SK-N-MC (cell line): ENCODE results near the gene HOXD12.
A peak's percentile ranks its signal among the peaks of the same experiment; 100 is the strongest.

ENCODE experiments used
- DNase-seq: peaks from one replicate; pipeline ENCODE4 v3.0.0-alpha.2; 2011; ENCODE audit warnings: low read depth, low spot score
- H3K27ac ChIP-seq: fragments of 200-600 bp; sonication (generic); 2 replicates; pipeline ENCODE4 v1.5.1; 2016; ENCODE audit warnings: mixed run types
- H3K36me3 ChIP-seq: fragments of 200-600 bp; sonication (generic); 2 replicates; pipeline ENCODE4 v1.6.1; 2017; ENCODE audit warnings: antibody characterized with exemption, low read length, mixed read lengths; ENCODE audit not compliant: insufficient read depth
- H3K4me3 ChIP-seq: fragments of 200-600 bp; sonication (generic); 2 replicates; pipeline ENCODE4 v1.5.1; 2016
- H3K9ac ChIP-seq: fragments of 200-600 bp; sonication (generic); 2 replicates; pipeline ENCODE4 v1.8.0; 2017; ENCODE audit warnings: mixed run types, mixed read lengths; ENCODE audit not compliant: insufficient read length
- H3K9me3 ChIP-seq: fragments of 200-600 bp; sonication (generic); 2 replicates; pipeline ENCODE4 v1.6.1; 2017; ENCODE audit warnings: low read depth, mild to moderate bottlenecking, antibody characterized with exemption, low read length, moderate library complexity, mixed read lengths
- EZH2 ChIP-seq: fragments of 200-600 bp; sonication (generic); IDR thresholded peaks from one replicate; pipeline ENCODE4 v1.6.1; 2017; ENCODE audit warnings: antibody characterized with exemption
- FOXP2 ChIP-seq: optimal IDR thresholded peaks from 2 replicates; pipeline ENCODE3; 2011; ENCODE audit warnings: mild to moderate bottlenecking, moderate library complexity; ENCODE audit not compliant: insufficient read depth; ENCODE audit errors: extremely low read length, control extremely low read depth
- POLR2AphosphoS5 ChIP-seq: IDR thresholded peaks from 2 replicates; pipeline ENCODE4 v1.6.1; 2012; ENCODE audit warnings: mild to moderate bottlenecking, low read depth, low read length, borderline replicate concordance

Gene HOXD12

GRCh38 chr2:176135035-176135440 lies 35.4 kb downstream of the HOXD12 start:
- Histone ChIP-seq H3K36me3 (no peaks in the 10 kb centered on the region), H3K9me3 (no peaks in the 10 kb centered on the region), H3K4me3 (peak overlapping the region; percentile 94), H3K9ac (peak overlapping the region; percentile 95), H3K27ac (peak overlapping the region; percentile 88)
- DNase-seq, result no peak
- TF ChIP-seq EZH2, result no peak
- TF ChIP-seq FOXP2, result no peak
- no peak for TF ChIP-seq POLR2AphosphoS5

- DNase-seq, result no peak
- Histone ChIP-seq H3K4me3 (peak overlapping the region; percentile 94), H3K9ac (peak overlapping the region; percentile 95), H3K36me3 (no peaks in the 10 kb centered on the region), H3K9me3 (no peaks in the 10 kb centered on the region), H3K27ac (peak overlapping the region; percentile 88)
- TF ChIP-seq EZH2, result no peak
- TF ChIP-seq POLR2AphosphoS5, result no peak; the same call in none of the 2 replicates
- no peak for TF ChIP-seq FOXP2
Observed at GRCh38 chr2:176136374-176137251, 37.0 kb downstream of the HOXD12 start.

- DNase-seq, result no peak
- Histone ChIP-seq H3K4me3 (peak overlapping the region; percentile 94), H3K9ac (peak overlapping the region; percentile 95), H3K9me3 (no peaks in the 10 kb centered on the region), H3K27ac (0 out of 2 replicates have a peak overlapping the region, but pooled peaks have one; percentile 88), H3K36me3 (no peaks in the 10 kb centered on the region)
- TF ChIP-seq EZH2 (no peak), FOXP2 (no peak), POLR2AphosphoS5 (no peak)
Observed at GRCh38 chr2:176137252-176137580, 37.6 kb downstream of the HOXD12 start.

GRCh38 chr2:176137906-176138305 lies 38.3 kb downstream of the HOXD12 start:
- H3K36me3 ChIP-seq, result no peaks in the 10 kb centered on the region
- no peak overlapping the region for H3K9ac ChIP-seq
- H3K27ac ChIP-seq, result no peak overlapping the region
- H3K4me3 ChIP-seq, result peak overlapping the region; percentile 94
- H3K9me3 ChIP-seq, result no peaks in the 10 kb centered on the region
- no peak for DNase-seq
- TF ChIP-seq FOXP2 (no peak), POLR2AphosphoS5 (no peak)

- Histone ChIP-seq H3K9ac (no peak overlapping the region), H3K9me3 (no peaks in the 10 kb centered on the region), H3K27ac (no peak overlapping the region), H3K4me3 (peak overlapping the region; percentile 94), H3K36me3 (no peaks in the 10 kb centered on the region)
- no peak for DNase-seq
- TF ChIP-seq POLR2AphosphoS5 (no peak), FOXP2 (no peak), EZH2 (no peak)
Observed at GRCh38 chr2:176138526-176138922, 38.9 kb downstream of the HOXD12 start.

GRCh38 chr2:176138923-176139660 lies 39.5 kb downstream of the HOXD12 start:
- H3K9ac ChIP-seq, result no peak overlapping the region
- H3K27ac ChIP-seq, result no peak overlapping the region; the same call in 1 of the 2 replicates
- H3K9me3 ChIP-seq, result no peaks in the 10 kb centered on the region
- peak overlapping the region; percentile 24 for H3K4me3 ChIP-seq
- H3K36me3 ChIP-seq, result no peaks in the 10 kb centered on the region
- no peak for DNase-seq
- TF ChIP-seq EZH2 (no peak), FOXP2 (no peak), POLR2AphosphoS5 (no peak)

GRCh38 chr2:176139661-176140512 lies 40.3 kb downstream of the HOXD12 start:
- Histone ChIP-seq H3K9ac (peak overlapping the region; percentile 39), H3K36me3 (no peaks in the 10 kb centered on the region), H3K9me3 (no peaks in the 10 kb centered on the region), H3K27ac (no peak overlapping the region), H3K4me3 (peak overlapping the region; percentile 73)
- DNase-seq, result no peak
- TF ChIP-seq EZH2 (no peak), POLR2AphosphoS5 (no peak), FOXP2 (no peak)

- DNase-seq, result no peak
- TF ChIP-seq FOXP2 (no peak), POLR2AphosphoS5 (no peak), EZH2 (no peak)
- Histone ChIP-seq H3K4me3 (peak overlapping the region; percentile 73), H3K36me3 (no peaks in the 10 kb centered on the region), H3K9me3 (no peaks in the 10 kb centered on the region), H3K9ac (peak overlapping the region; percentile 39), H3K27ac (no peak overlapping the region)
Observed at GRCh38 chr2:176140513-176141317, 41.1 kb downstream of the HOXD12 start.
